HL-60 (cell line): ENCODE data around the gene FUBP1.
A peak's percentile ranks its signal among the peaks of the same experiment; 100 is the strongest.
"Not testable (repeated sequence)": the region's sequence is repeated elsewhere in the genome, so short reads cannot be mapped to it uniquely, and the experiment has no call there.

Experiments used
- DNase-seq, 2 experiments: peaks; one replicate each; pipeline ENCODE4 v3.0.0-alpha.2; 2010 to 2020; ENCODE audit warnings: low read depth in 1 of 2, low spot score in 1 of 2
- H3K27ac ChIP-seq: fragments of 250-450 bp; sonication (Bioruptor Pico); replicated peaks from 2 replicates; pipeline ENCODE4 v1.5.1; 2020; ENCODE audit warnings: mild to moderate bottlenecking, moderate library complexity
- H3K27me3 ChIP-seq: fragments of 250-450 bp; sonication (Bioruptor Pico); 2 replicates; pipeline ENCODE4 v1.5.1; 2021; ENCODE audit warnings: mild to moderate bottlenecking, moderate library complexity; ENCODE audit not compliant: insufficient read depth, poor library complexity, severe bottlenecking
- H3K4me3 ChIP-seq: replicated peaks from 2 replicates; pipeline ENCODE4 v1.5.1; 2011; ENCODE audit warnings: mild to moderate bottlenecking, control low read depth, low read length; ENCODE audit not compliant: insufficient read depth
- GABPA ChIP-seq: IDR thresholded peaks from 2 replicates; pipeline ENCODE4 v1.6.1; 2012; ENCODE audit warnings: low read depth
- POLR2AphosphoS5 ChIP-seq: IDR thresholded peaks from 2 replicates; pipeline ENCODE4 v1.6.1; 2012; ENCODE audit warnings: low read depth
- SPI1 ChIP-seq: IDR thresholded peaks from 2 replicates; pipeline ENCODE4 v1.6.1; 2012; ENCODE audit warnings: low read depth, mild to moderate bottlenecking, borderline replicate concordance
- TF ChIP-seq, protein P1 (sequence below): IDR thresholded peaks from one replicate; pipeline ENCODE4 v1.5.1; 2011; ENCODE audit warnings: low read length, control low read depth, inconsistent platforms; ENCODE audit not compliant: insufficient read depth
- TF ChIP-seq, protein P2 (sequence below): IDR thresholded peaks from 2 replicates; pipeline ENCODE4 v1.6.1; 2012; ENCODE audit warnings: low read depth; ENCODE audit not compliant: insufficient replicate concordance

Gene FUBP1

DNA sequence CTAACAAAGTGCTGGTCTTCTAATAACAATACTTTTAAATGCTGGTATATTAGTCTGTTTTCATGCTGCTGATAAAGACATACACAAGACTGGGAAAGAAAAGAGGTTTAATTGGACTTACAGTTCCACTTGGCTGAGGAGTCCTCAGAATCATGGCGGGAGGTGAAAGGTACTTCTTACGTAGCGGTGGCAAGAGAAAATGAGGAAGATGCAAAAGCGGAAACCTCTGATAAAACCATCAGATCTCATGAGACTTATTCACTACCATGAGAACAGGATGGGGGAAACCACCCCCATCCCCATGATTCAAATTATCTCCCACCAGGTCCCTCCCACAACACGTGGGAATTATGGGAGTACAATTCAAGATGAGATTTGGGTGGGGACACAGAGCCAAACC is 60.0 kb downstream of the FUBP1 start:
- H3K27ac ChIP-seq, H3K27me3 ChIP-seq, H3K4me3 ChIP-seq: not testable (repeated sequence)
- peak in 1 of 2 experiments; percentile 33 for DNase-seq
- TF ChIP-seq SPI1: peak; percentile 26; the same call in 1 of the 2 replicates

DNA sequence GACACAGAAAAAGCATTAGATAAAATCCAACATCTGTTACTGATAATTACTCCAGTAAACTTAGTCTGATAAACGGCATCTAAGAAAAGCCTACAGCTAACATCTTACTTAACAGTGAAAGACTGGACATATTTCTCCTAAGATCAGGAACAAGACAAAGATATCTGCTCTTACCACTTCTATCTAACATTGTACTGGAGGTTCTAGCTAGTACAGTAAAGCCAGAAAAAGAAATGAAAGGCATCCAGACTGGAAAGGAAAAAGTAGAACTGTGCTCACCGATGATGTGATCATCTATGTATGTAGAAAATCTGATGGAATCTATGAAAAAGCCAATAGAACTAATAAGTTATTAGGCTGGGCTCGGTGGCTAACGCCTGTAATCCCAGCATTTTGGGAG is 68.8 kb downstream of the FUBP1 start:
- TF ChIP-seq, protein P1, sequence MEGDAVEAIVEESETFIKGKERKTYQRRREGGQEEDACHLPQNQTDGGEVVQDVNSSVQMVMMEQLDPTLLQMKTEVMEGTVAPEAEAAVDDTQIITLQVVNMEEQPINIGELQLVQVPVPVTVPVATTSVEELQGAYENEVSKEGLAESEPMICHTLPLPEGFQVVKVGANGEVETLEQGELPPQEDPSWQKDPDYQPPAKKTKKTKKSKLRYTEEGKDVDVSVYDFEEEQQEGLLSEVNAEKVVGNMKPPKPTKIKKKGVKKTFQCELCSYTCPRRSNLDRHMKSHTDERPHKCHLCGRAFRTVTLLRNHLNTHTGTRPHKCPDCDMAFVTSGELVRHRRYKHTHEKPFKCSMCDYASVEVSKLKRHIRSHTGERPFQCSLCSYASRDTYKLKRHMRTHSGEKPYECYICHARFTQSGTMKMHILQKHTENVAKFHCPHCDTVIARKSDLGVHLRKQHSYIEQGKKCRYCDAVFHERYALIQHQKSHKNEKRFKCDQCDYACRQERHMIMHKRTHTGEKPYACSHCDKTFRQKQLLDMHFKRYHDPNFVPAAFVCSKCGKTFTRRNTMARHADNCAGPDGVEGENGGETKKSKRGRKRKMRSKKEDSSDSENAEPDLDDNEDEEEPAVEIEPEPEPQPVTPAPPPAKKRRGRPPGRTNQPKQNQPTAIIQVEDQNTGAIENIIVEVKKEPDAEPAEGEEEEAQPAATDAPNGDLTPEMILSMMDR: no peak
- TF ChIP-seq POLR2AphosphoS5 (no peak), SPI1 (no peak), GABPA (no peak)
- TF ChIP-seq, protein P2, sequence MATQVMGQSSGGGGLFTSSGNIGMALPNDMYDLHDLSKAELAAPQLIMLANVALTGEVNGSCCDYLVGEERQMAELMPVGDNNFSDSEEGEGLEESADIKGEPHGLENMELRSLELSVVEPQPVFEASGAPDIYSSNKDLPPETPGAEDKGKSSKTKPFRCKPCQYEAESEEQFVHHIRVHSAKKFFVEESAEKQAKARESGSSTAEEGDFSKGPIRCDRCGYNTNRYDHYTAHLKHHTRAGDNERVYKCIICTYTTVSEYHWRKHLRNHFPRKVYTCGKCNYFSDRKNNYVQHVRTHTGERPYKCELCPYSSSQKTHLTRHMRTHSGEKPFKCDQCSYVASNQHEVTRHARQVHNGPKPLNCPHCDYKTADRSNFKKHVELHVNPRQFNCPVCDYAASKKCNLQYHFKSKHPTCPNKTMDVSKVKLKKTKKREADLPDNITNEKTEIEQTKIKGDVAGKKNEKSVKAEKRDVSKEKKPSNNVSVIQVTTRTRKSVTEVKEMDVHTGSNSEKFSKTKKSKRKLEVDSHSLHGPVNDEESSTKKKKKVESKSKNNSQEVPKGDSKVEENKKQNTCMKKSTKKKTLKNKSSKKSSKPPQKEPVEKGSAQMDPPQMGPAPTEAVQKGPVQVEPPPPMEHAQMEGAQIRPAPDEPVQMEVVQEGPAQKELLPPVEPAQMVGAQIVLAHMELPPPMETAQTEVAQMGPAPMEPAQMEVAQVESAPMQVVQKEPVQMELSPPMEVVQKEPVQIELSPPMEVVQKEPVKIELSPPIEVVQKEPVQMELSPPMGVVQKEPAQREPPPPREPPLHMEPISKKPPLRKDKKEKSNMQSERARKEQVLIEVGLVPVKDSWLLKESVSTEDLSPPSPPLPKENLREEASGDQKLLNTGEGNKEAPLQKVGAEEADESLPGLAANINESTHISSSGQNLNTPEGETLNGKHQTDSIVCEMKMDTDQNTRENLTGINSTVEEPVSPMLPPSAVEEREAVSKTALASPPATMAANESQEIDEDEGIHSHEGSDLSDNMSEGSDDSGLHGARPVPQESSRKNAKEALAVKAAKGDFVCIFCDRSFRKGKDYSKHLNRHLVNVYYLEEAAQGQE: no peak
- H3K27me3 ChIP-seq: no peaks in the 10 kb centered on the region
- no peak overlapping the region for H3K27ac ChIP-seq
- H3K4me3 ChIP-seq: no peak overlapping the region
- no peak for DNase-seq

DNA sequence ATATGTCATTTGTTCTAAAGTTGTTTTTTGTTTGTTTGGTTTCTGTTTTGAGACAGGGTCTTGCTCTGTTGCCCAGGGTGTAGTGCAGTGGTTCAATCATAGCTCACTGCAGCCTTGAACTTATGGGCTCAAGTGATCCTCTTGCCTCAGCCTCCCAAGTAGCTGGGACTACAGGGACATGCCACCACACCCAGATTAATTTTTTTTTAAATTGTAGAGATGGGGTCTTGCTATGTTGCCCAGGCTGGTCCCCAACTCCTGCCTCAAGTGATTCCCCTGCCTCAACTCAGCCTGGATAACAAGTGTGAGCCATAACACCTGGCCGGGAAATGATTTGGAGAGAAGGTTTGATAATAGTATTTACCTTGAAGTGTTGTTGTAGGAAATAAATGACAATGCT is 72.2 kb downstream of the FUBP1 start:
- TF ChIP-seq, protein P1: no peak
- TF ChIP-seq GABPA: no peak
- no peak for TF ChIP-seq SPI1
- TF ChIP-seq POLR2AphosphoS5: no peak
- no peak overlapping the region for H3K4me3 ChIP-seq

DNA sequence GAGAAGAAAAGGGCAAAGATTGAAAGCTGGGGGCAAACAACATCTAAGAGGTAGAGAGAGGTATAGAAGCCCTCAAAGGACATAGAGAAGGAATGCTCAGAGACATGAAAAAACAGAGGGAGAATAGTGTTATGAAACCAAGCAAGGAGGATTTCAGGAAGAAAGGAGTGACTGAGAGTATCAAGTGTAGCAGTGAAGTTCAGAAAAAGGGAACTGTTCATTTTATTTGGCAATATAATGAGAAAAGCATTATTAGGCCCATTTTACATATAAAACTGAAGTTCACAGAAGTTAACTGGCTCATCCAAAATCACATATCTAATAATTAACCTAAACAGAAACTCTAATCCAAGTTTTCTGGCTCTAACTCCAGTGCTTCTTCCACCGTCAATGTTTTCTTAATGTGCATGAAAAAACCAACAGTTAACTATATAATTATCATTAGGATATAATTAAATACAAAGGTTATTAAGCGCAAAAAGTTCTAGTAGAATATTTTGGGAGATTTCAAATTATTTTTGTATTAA is 72.8 kb downstream of the FUBP1 start:
- DNase-seq: no peak
- TF ChIP-seq SPI1: peak; percentile 80
- TF ChIP-seq POLR2AphosphoS5: no peak
- H3K4me3 ChIP-seq: no peak overlapping the region

More for the DNA sequence above, 72.2 kb downstream of the FUBP1 start:
- no peak overlapping the region for H3K27ac ChIP-seq
- no peak for DNase-seq
- no peaks in the 10 kb centered on the region for H3K27me3 ChIP-seq

DNA sequence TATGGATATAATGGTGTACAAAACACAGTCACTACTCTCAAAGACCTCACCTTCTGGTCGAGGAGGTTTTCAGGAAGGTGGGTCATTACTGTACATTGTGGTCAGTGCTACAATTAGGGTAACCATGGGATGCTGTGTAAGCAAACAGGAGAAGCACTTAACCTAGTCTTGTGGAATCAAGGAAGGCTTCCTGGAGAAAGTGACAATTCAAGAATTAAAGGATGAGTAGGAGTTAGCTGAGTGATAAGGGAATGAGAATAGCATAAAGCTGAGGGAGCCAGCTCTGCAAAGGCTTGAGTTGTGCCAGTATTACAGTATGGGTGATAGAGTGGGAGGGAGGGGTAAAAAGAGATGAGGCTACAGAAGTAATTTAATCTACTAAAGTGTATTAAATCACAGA is 73.3 kb downstream of the FUBP1 start:
- H3K4me3 ChIP-seq: no peak overlapping the region
- TF ChIP-seq, protein P2: no peak
- no peak for TF ChIP-seq SPI1
- TF ChIP-seq POLR2AphosphoS5: no peak
- TF ChIP-seq GABPA: no peak
- TF ChIP-seq, protein P1: no peak
- no peak for DNase-seq
- no peaks in the 10 kb centered on the region for H3K27me3 ChIP-seq
- no peak overlapping the region for H3K27ac ChIP-seq

More for the DNA sequence above, 72.8 kb downstream of the FUBP1 start:
- no peak overlapping the region for H3K27ac ChIP-seq
- H3K27me3 ChIP-seq: no peaks in the 10 kb centered on the region
